Small intestine (tissue), 7 donors: ENCODE results near the gene ZCWPW1. TPM values are rescaled to one million over a fixed set of nuclear protein-coding genes. Genes with fewer than 3 reads are reported as not detected.

Source experiments
- DNase-seq, 2 donors: peaks; one replicate each; pipeline versions ENCODE4 v3.0.0 to v3.0.0-alpha.2; 2013
- FAIRE-seq: peaks from 2 replicates; lab custom pipeline; 2012; peaks lifted over from hg19 to GRCh38; lab: Jason Lieb, UNC
- H3K27ac ChIP-seq, 3 donors: one replicate each; pipeline ENCODE4 v1.5.1; 2013; ENCODE audit warnings: low read length in 2 of 3, mild to moderate bottlenecking in 2 of 3, control low read depth in 1 of 3, inconsistent platforms in 1 of 3, low read depth in 1 of 3, moderate library complexity in 1 of 3
- H3K27me3 ChIP-seq, 3 donors: one replicate each; pipeline ENCODE4 v1.6.1; 2013; ENCODE audit warnings: low read length in 3 of 3, inconsistent platforms in 1 of 3; ENCODE audit not compliant: control insufficient read depth in 3 of 3, insufficient read depth in 3 of 3
- H3K36me3 ChIP-seq, 3 donors: one replicate each; pipeline ENCODE4 v1.6.1; 2013; ENCODE audit warnings: low read length in 3 of 3, inconsistent platforms in 1 of 3, low read depth in 1 of 3, mild to moderate bottlenecking in 1 of 3, moderate library complexity in 1 of 3; ENCODE audit not compliant: control insufficient read depth in 3 of 3, insufficient read depth in 2 of 3
- H3K4me1 ChIP-seq, 3 donors: one replicate each; pipeline ENCODE4 v1.6.1; 2013; ENCODE audit warnings: low read length in 2 of 3, inconsistent platforms in 1 of 3, low read depth in 1 of 3, mild to moderate bottlenecking in 1 of 3, moderate library complexity in 1 of 3; ENCODE audit not compliant: control insufficient read depth in 3 of 3, insufficient read depth in 2 of 3
- H3K4me3 ChIP-seq, 3 donors: one replicate each; pipeline ENCODE4 v1.5.1; 2013; ENCODE audit warnings: low read length in 3 of 3, control low read depth in 1 of 3, inconsistent platforms in 1 of 3, low read depth in 1 of 3, mild to moderate bottlenecking in 1 of 3, moderate library complexity in 1 of 3
- H3K9me3 ChIP-seq, 2 donors: one replicate each; pipeline ENCODE4 v1.6.1; 2013; ENCODE audit warnings: low read depth in 1 of 2, low read length in 1 of 2; ENCODE audit not compliant: control insufficient read depth in 2 of 2, insufficient read depth in 1 of 2
- WGBS, 3 donors: extraction: QIAGEN DNeasy Blood & Tissue Kit; methylation state at CpG; one replicate each; pipeline ENCODE4 v1.1.7; 2013; 5-methylcytosine and 5-hydroxymethylcytosine counted together
- polyA plus RNA-seq, 4 donors: library from polyadenylated mRNA; stranded (reverse) in 3 of 4; unstranded in 1 of 4; fragments of 200-250 nt in 3 of 4; fragments of 120-200 nt in 1 of 4; gene quantifications; one replicate each; pipeline versions ENCODE4 v1.2.1 to v1.2.3, GENCODE V29; 2013
- donor health status: healthy with polysubstance abuse.
- donor health status: control.
- donor health status: control.
- donor health status: Bipolar disorder and iron deficiency.
- donor health status: healthy.

Gene ZCWPW1
- polyA plus RNA-seq, 4 donors, result 1.3 to 6.5 (median 4.8) TPM

DNA sequence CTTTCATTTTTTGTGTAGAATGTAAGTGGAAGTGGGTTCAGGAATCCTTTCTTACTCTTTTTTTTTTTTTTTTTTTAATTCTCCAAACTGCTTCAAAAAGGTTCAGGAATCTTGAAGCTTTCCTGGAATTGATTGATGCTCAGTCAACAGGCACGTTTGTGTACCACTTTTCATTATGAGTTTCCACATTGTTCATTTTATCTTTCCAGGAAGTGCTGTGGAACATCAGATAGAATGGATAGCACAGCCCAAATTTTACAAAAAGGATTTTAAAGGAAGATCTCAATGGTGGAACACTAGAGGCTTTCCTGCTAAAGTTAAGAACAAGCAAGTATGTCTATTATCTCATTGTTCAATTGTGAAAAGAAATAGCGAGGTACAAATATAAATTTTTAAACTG, 9.7 kb upstream of the ZCWPW1 start:
- Histone ChIP-seq H3K4me1 (peaks cover 0 to 10% (median 5%) of the 10 kb centered on the region in 3 donors), H3K36me3 (peaks cover 0 to 28% (median 0%) of the 10 kb centered on the region in 3 donors), H3K9me3 (no peaks in the 10 kb centered on the region), H3K27me3 (no peaks in the 10 kb centered on the region), H3K4me3 (no peak overlapping the region), H3K27ac (no peak overlapping the region)
- WGBS, 3 donors, result 50 to 55% (median 54%) methylated on average over 2 of the region's 2 CpGs
- no peak for FAIRE-seq
- no peak for DNase-seq

DNA sequence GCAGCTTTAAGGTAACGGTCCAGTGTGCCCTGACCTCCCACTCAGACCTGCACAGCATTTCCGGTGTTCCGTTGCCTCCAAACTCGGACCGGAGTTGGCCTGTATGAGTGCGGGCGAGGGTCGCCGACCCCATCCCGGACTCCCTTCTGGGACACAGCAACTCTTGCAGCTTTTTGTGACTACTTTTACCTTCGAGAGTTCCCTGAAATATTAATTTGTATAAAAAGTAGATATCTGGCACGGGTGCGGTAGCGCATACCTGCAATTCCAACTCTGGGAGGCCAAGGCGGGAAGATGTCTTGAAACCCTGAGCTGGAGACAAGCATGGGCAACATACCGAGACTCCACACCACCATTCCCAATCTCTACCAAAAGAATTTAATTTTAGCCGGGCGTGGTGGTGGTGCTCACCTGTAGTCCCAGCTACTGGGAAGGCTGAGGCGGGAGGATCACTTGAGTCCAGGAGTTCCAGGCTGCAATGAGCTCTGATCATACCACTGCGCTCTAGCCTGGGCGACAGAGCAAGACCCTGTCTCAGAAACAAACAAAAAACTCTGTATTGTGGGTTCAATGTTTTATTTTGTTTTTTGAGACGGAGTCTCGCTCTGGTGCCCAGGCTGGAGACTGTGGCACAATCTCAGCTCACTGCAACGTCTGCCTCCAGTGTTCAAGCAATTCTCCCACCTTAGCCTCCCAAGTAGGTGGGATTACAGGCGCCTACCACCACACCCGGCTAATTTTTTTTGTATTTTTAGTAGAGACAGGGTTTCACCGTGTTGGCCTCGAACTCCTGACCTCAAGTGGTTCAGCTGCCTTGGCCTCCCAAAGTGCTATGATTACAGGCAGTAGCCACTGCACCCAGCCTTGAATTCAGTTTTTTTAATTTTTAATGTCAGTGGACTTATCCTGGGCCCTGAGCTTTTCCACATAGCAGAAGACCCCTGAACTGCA, 8.9 kb upstream of the ZCWPW1 start:
- no peak for DNase-seq

DNA sequence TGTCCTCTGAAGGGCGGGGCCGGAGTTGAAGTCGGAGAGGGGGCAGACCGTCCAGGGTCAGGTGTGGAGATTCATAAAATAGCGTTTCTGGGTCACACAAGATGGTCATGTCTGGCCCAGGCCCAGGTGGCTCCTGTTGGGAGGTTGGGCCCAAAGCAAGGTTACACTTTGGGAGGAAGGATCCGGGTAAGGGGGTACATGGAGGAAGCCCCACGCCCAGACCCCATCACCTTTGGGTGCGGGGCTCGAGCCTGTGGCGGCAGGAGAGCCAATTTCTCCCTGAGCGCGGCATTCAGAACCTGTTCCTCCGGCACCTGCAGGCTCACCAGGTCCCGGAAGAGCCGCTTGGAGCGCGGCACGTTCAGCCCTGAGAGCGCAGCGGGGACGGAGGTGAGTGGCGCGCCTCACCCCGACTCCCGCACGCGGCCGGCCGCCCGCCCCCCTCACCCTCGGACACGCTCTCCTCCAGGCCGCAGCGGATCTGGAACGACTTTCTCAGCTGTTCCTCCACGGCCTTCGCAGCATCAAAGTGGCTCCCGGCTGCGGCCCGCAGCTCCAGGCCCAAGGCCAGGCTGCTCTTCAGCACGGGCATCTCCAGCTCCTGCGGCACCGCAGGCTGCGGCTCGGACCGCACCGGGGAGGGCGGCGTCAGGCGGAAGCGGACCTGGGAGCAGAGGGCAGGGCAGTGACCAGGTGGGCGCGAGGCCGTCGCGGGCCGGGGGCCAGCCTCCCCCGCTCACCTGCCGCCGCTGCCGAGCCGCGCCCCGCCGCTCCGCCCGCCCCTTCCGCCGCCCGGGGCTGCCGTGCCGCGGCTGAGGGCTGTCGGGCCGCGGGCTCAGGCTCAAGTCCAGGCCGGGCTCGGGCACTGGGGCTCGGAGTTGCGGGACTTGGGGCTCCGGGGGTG, 7.2 kb upstream of the ZCWPW1 start:
- H3K4me3 ChIP-seq, result peak overlapping the region; percentile 83 to 90 (median 90)
- WGBS, 3 donors, result 1 to 2% (median 1%) methylated on average over 46 to 81 of the region's 81 CpGs
- H3K27me3 ChIP-seq, result no peaks in the 10 kb centered on the region
- peaks cover 2 to 33% (median 5%) of the 10 kb centered on the region in 3 donors for H3K4me1 ChIP-seq
- H3K27ac ChIP-seq, result peak overlapping the region; percentile 95 to 97 (median 97)
- DNase-seq (peak; percentile 59 to 79), FAIRE-seq (no peak)
- peaks cover 0 to 47% (median 0%) of the 10 kb centered on the region in 3 donors for H3K36me3 ChIP-seq
- H3K9me3 ChIP-seq, result no peaks in the 10 kb centered on the region

More for the DNA sequence above, 8.9 kb upstream of the ZCWPW1 start:
- whole genome bisulfite sequencing, 3 donors, result 90 to 93% (median 93%) methylated on average over 28 of the region's 28 CpGs
- Histone ChIP-seq H3K27me3 (no peaks in the 10 kb centered on the region), H3K27ac (no peak overlapping the region), H3K4me1 (peaks cover 0 to 15% (median 5%) of the 10 kb centered on the region in 3 donors), H3K9me3 (no peaks in the 10 kb centered on the region), H3K36me3 (peaks cover 0 to 35% (median 0%) of the 10 kb centered on the region in 3 donors), H3K4me3 (no peak overlapping the region)
- FAIRE-seq, result no peak

DNA sequence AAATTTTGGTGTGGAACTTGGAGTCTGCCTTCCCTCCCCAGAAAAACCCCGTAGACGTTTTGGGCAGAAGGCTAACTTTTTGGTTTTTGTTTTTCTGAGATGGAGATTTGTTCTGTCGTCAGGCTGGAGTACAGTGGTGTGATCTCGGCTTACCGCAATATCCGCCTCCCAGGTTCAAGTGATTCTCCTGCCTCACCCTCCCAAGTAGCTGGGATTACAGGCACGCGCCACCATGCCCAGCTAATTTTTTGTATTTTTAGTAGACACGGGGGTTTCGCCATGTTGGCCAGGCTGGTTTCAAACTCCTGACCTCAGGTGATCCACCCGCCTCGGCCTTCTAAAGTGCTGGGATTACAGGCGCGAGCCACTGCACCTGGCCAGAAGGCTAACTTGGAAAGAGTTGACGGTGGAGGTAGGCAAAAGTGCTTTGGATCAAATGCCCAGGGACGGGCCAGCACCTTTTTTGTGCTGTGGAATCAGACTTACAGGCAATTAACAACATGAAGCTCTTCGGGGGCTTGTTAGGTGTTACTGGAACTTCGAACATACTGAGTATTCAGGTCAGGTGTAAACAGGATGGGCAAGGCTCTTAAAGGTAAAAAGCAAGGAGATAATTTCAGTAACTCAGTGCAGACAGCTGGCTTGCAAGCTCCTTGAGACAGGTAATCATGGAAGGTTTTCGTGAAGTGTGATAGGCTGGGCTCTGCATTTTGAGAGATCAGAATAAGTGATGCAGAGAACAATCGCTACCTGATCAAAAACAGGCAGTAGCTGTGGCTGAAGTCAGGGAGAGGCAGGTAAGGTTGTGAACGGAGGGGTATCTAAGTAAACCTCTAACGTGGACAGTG, 6.0 kb upstream of the ZCWPW1 start:
- WGBS, 3 donors, result 67 to 77% (median 69%) methylated on average over 22 of the region's 22 CpGs
- H3K4me3 ChIP-seq, result peak overlapping the region in 2 of 3 donors; percentile 90
- H3K4me1 ChIP-seq, result peaks cover 2 to 36% (median 5%) of the 10 kb centered on the region in 3 donors
- H3K36me3 ChIP-seq, result peaks cover 0 to 49% (median 0%) of the 10 kb centered on the region in 3 donors
- FAIRE-seq (no peak), DNase-seq (peak in 1 of 2 donors; percentile 23)
- H3K27me3 ChIP-seq, result no peaks in the 10 kb centered on the region
- H3K27ac ChIP-seq, result peak overlapping the region; percentile 95 to 97 (median 97)
- no peaks in the 10 kb centered on the region for H3K9me3 ChIP-seq

DNA sequence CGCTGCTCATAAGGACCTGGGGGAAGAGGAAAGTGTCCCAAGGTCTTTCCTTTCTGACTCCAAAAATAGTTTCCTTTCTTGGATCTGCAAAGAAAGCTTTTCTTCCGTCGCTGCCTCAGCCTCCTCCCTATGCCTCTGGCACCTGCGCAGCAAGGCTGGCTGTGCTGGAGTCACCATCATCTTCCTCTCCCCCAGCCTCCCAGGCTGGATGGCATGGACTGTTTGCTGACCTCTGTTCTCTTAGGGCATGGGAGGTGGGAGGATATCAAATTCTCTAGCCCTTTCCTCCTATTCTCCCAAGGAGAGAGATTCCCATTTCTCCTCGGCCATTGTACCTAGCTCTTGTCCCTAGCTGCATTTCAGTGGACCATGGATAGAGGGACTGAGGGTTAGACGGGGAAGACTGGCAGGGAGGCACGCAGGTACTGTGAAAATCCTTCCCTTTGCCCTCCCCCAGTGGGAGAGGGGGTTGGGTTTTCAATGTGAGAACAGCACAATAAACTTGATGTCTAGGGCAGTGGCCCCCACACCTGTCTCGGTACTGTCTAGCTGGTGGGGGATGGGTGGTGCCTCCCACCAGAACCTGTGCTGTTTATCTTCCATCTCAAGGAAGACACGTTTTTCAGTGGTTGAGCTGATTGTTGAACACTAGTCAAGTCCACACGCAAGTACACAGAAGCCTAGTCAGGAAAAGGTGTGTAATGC, 5.2 kb upstream of the ZCWPW1 start:
- Histone ChIP-seq H3K27ac (peak overlapping the region in 1 of 3 donors; percentile 27), H3K4me3 (no peak overlapping the region), H3K9me3 (no peaks in the 10 kb centered on the region), H3K4me1 (peaks cover 2 to 36% (median 5%) of the 10 kb centered on the region in 3 donors), H3K27me3 (no peaks in the 10 kb centered on the region), H3K36me3 (peaks cover 0 to 49% (median 0%) of the 10 kb centered on the region in 3 donors)
- FAIRE-seq (no peak), DNase-seq (no peak)
- WGBS, 3 donors, result 74 to 82% (median 75%) methylated on average over 10 of the region's 10 CpGs

DNA sequence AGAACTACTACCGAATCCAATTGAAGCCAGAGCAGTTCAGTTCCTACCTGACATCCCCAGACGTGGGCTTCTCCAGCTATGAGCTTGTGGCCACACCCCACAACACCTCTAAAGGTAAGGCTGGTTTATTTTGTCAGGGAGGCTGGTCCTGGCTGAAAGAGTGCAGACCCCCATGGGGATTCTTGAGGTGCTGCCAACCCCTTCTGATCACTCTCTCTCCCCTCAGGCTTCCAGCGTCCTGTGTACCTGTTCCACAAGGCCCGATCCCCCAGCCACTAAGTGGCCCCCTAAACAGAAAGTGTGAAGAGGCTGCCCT, 4.7 kb upstream of the ZCWPW1 start:
- FAIRE-seq, result no peak
- no peak for DNase-seq
- H3K27ac ChIP-seq, result no peak overlapping the region
- peaks cover 0 to 49% (median 0%) of the 10 kb centered on the region in 3 donors for H3K36me3 ChIP-seq
- WGBS, 3 donors, result 65 to 71% (median 68%) methylated on average over 4 of the region's 4 CpGs
- H3K27me3 ChIP-seq, result no peaks in the 10 kb centered on the region
- no peak overlapping the region for H3K4me3 ChIP-seq
- H3K4me1 ChIP-seq, result peaks cover 2 to 36% (median 5%) of the 10 kb centered on the region in 3 donors
- no peaks in the 10 kb centered on the region for H3K9me3 ChIP-seq

DNA sequence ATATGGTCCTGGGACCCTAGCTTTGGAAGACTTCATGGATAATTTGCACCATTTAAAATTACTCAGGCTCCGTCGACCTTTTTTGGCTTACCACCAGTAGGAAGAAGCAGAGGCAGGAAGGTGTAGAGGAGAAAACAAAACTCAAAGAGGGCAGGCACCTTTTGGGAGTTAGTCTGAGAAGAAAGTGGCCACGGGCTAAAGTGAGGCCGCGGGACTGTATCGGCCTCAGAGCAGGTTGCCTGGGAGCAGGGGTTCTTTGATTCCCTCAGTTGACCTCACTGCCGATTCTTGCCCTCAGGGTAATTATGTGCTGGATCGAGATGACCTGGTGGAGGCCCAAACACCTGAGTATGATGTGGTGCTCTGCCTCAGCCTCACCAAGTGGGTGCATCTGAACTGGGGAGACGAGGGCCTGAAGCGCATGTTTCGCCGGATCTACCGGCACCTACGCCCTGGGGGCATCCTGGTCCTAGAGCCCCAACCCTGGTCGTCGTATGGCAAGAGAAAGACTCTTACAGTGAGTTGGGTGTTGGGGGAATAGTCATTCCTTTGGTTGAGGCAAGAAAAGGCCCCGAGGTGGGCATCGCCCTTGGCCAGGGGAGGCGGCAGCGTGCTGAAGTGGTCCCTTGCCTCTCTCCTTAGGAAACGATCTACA, 4.2 kb upstream of the ZCWPW1 start:
- no peaks in the 10 kb centered on the region for H3K27me3 ChIP-seq
- no peak for DNase-seq
- H3K9me3 ChIP-seq, result peaks cover 0 to 3% of the 10 kb centered on the region in 2 donors
- no peak overlapping the region for H3K4me3 ChIP-seq
- peaks cover 0 to 49% (median 0%) of the 10 kb centered on the region in 3 donors for H3K36me3 ChIP-seq
- peaks cover 2 to 39% (median 5%) of the 10 kb centered on the region in 3 donors for H3K4me1 ChIP-seq
- no peak overlapping the region for H3K27ac ChIP-seq
- 84 to 87% (median 87%) methylated on average over 21 of the region's 21 CpGs for WGBS, 3 donors
- no peak for FAIRE-seq
